SU-DHL-6 (cell line): ENCODE measurements around the gene SMIM41.

ENCODE experiments used
- CTCF ChIP-seq: fragments of 200-600 bp; sonication (generic); IDR thresholded peaks from one replicate; pipeline ENCODE4 v1.5.1; 2017; ENCODE audit warnings: antibody characterized with exemption, mild to moderate bottlenecking, low read length, moderate library complexity; ENCODE audit not compliant: insufficient read depth, poor library complexity, severe bottlenecking
- EZH2phosphoT487 ChIP-seq: fragments of 200-600 bp; sonication (generic), shearing (Covaris generic); conservative IDR thresholded peaks from 2 replicates; pipeline ENCODE4 v1.6.1; 2018; ENCODE audit warnings: mild to moderate bottlenecking, antibody characterized with exemption, low read length, moderate library complexity, mixed read lengths

GRCh38 chr12:52043386-52044212 lies 35.9 kb upstream of the SMIM41 start:
- TF ChIP-seq CTCF (no peak), EZH2phosphoT487 (no peak)
